CD4-positive, alpha-beta memory T cell (primary cell): ENCODE results near the gene CPB1. TPM values are rescaled to one million over a fixed set of nuclear protein-coding genes. Genes with fewer than 3 reads are reported as not detected.

Experiments used
- CTCF ChIA-PET: fragments of 350-600 bp; sonication (Branson Sonifier 250); formaldehyde crosslinking; loops from one replicate; lab custom pipeline; 2021; ENCODE audit warnings: inconsistent platforms; ENCODE audit not compliant: partially characterized antibody; lab: Charles Lee
- POLR2A ChIA-PET: fragments of 350-600 bp; sonication (Branson Sonifier 250); formaldehyde crosslinking; loops from one replicate; lab custom pipeline; 2021; ENCODE audit not compliant: partially characterized antibody; lab: Charles Lee
- DNase-seq, 5 donors: peaks; one replicate each; pipeline versions ENCODE4 v3.0.0 to v3.0.0-alpha.2; 2020 to 2022; ENCODE audit warnings: mixed read lengths in 1 of 5
- H3K27ac ChIP-seq: one replicate; pipeline ENCODE4 v1.7.0; 2013; ENCODE audit warnings: low read depth, low read length
- H3K27me3 ChIP-seq: 2 replicates; pipeline ENCODE4 v1.7.0; 2013; ENCODE audit warnings: mild to moderate bottlenecking, low read length, moderate library complexity; ENCODE audit not compliant: insufficient read depth
- H3K36me3 ChIP-seq: 2 replicates; pipeline ENCODE4 v1.7.0; 2013; ENCODE audit warnings: mild to moderate bottlenecking, low read length, moderate library complexity; ENCODE audit not compliant: insufficient read depth
- H3K4me1 ChIP-seq: 2 replicates; pipeline ENCODE4 v1.7.0; 2013; ENCODE audit warnings: mild to moderate bottlenecking, low read length, moderate library complexity; ENCODE audit not compliant: insufficient read depth
- H3K4me3 ChIP-seq, 2 donors: one replicate each; pipeline ENCODE4 v1.7.0; 2013; ENCODE audit warnings: low read length in 2 of 2, mild to moderate bottlenecking in 1 of 2
- H3K9me3 ChIP-seq, 2 donors: one replicate each; pipeline ENCODE4 v1.7.0; 2013; ENCODE audit warnings: low read length in 2 of 2, control low read depth in 1 of 2; ENCODE audit not compliant: control insufficient read depth in 1 of 2
- H3K27ac Mint-ChIP-seq, 7 donors: one replicate each; pipeline ENCODE4 v1.8.0; 2020 to 2021; ENCODE audit warnings: mixed read lengths in 7 of 7, mild to moderate bottlenecking in 6 of 7, inconsistent platforms in 3 of 7, moderate library complexity in 3 of 7
- H3K27me3 Mint-ChIP-seq, 2 donors: one replicate each; pipeline ENCODE4 v1.8.0; 2020 to 2021; ENCODE audit warnings: mixed read lengths in 2 of 2
- H3K36me3 Mint-ChIP-seq, 2 donors: one replicate each; pipeline ENCODE4 v1.8.0; 2020 to 2021; ENCODE audit warnings: mixed read lengths in 2 of 2, inconsistent platforms in 1 of 2, mild to moderate bottlenecking in 1 of 2
- H3K4me1 Mint-ChIP-seq, 4 donors: one replicate each; pipeline ENCODE4 v1.8.0; 2020 to 2021; ENCODE audit warnings: mixed read lengths in 4 of 4, mild to moderate bottlenecking in 1 of 4
- H3K4me3 Mint-ChIP-seq, 8 donors: one replicate each; pipeline ENCODE4 v1.8.0; 2020 to 2021; ENCODE audit warnings: mixed read lengths in 8 of 8, mild to moderate bottlenecking in 7 of 8, moderate library complexity in 6 of 8, inconsistent platforms in 3 of 8
- H3K9me3 Mint-ChIP-seq, 8 donors: one replicate each; pipeline ENCODE4 v1.8.0; 2020 to 2021; ENCODE audit warnings: mixed read lengths in 8 of 8, mild to moderate bottlenecking in 5 of 8, inconsistent platforms in 3 of 8, moderate library complexity in 1 of 8
- intact Hi-C: fragments of 100-400 bp; cut with micrococcal nuclease; formaldehyde crosslinking; loops from one replicate; pipeline ENCODE4 v1.15.1; 2023
- polyA plus RNA-seq, 2 donors: library from polyadenylated mRNA; unstranded; fragments of 300-500 nt; fragmentation: Illumina TruSeq; gene quantifications; one replicate each; pipeline ENCODE4 v1.2.3, GENCODE V29; 2021
- total RNA-seq, 2 experiments: library from RNA; stranded (reverse); gene quantifications; one replicate each; pipeline ENCODE4 v1.2.3, GENCODE V29; 2021

The CPB1 gene
- total and polyA plus RNA-seq, 4 experiments from 2014 or later: not detected

DNA sequence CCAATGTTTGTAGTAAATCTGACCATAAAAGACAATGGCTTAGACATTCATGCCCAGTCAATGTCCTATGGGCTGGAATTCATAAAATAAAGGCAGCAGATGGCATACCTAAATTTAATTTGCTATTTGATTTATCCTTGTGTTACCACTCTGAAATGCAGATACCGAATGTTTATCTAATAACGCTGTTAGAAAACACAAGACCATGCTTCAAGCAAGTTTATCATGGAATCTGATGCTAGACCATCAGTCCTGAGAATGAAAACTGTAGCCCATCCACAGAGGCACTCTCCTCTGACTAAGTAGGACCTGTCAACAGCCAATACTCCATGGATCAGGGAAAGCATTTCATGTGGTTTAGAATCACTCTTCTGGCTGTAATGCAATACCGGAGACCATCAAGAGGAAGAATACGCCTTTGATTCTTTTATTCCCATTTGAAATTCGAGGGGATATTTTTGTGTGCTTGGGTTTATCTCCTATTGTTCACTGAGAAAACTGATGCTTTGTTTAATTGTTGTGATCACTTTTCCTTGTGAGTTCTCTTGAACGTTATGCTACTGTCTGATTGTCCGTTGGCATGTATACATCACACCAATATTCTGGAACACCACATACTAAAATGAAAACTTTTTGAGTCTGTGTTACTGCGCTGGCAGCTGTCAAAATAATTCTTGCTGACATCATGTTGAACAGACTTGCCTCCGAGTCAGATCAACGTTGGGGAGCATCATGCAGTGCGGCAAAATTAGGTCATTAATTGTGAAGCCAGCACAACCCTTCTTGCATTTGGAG lies 12.1 kb upstream of the CPB1 start:
- intact Hi-C loops: no loop called here
- no peaks in the 10 kb centered on the region for H3K9me3 ChIP-seq
- no peak for DNase-seq
- H3K4me3 Mint-ChIP-seq: no peak overlapping the region
- H3K27ac ChIP-seq: no peak overlapping the region
- H3K9me3 Mint-ChIP-seq: peaks cover 0 to 1% (median 0%) of the 10 kb centered on the region in 8 donors
- H3K27me3 ChIP-seq: no peaks in the 10 kb centered on the region
- ChIA-PET CTCF (no interaction called here), POLR2A (no interaction called here)
- no peaks in the 10 kb centered on the region for H3K4me1 ChIP-seq
- H3K27me3 Mint-ChIP-seq: peaks cover 0 to 1% of the 10 kb centered on the region in 2 donors
- no peaks in the 10 kb centered on the region for H3K36me3 ChIP-seq
- H3K4me1 Mint-ChIP-seq: no peaks in the 10 kb centered on the region
- H3K4me3 ChIP-seq: no peak overlapping the region
- H3K36me3 Mint-ChIP-seq: no peaks in the 10 kb centered on the region
- no peak overlapping the region for H3K27ac Mint-ChIP-seq

DNA sequence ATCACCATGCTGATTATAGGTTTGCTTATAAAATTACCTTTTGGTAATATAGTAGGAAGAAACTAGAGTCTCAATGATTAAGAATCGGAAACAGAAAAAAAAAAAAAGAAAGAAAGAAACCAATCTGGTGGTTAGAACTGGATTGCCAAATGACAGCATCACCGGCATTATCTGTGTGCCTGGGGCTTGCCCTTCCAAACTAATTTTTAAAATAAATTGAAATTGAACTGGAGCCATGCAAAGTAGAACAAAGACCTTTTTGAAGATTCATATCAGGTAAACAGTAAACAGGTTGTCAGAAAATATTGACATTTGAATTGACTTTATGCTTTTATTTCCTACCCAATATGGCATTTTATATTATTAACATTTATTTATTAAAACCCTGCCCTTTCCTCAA lies 11.2 kb upstream of the CPB1 start:
- POLR2A ChIA-PET: no interaction called here
- no peaks in the 10 kb centered on the region for H3K9me3 ChIP-seq
- Mint-ChIP-seq H3K27ac (no peak overlapping the region), H3K36me3 (no peaks in the 10 kb centered on the region), H3K4me3 (peak overlapping the region in 1 of 8 donors; percentile 6), H3K27me3 (no peaks in the 10 kb centered on the region), H3K4me1 (no peaks in the 10 kb centered on the region), H3K9me3 (peaks cover 0 to 5% (median under 1%) of the 10 kb centered on the region in 8 donors)
- CTCF ChIA-PET: no interaction called here
- H3K4me1 ChIP-seq: no peaks in the 10 kb centered on the region
- H3K36me3 ChIP-seq: no peaks in the 10 kb centered on the region
- DNase-seq: no peak
- H3K4me3 ChIP-seq: no peak overlapping the region
- no peak overlapping the region for H3K27ac ChIP-seq
- H3K27me3 ChIP-seq: no peaks in the 10 kb centered on the region
- intact Hi-C loops: no loop called here

DNA sequence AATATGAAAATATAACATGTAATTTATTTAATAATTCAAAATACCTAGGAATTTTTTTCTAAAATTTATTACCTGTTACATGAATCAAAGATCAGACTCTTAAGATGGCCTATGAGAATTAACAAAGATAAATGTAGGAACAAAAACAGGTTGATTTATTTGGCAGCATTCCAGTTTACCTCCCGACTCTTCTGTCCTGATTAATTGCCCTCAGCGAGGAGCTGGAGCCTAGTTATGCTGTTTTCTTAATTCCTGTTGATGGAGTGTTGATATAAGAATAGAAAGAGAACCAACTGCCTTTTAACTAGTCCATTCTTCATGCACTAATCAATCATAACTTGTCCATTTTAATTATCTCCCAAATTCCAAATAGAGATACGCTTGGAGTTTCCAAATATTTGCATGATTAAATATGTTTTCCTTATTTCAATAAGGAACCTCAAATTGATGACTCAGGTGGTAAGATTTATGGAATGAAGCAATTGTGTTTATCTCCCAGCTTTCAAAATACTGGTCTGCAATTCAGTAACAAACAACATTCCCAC lies 10.6 kb upstream of the CPB1 start:
- ChIA-PET POLR2A (no interaction called here), CTCF (no interaction called here)
- DNase-seq: no peak
- H3K4me1 ChIP-seq: no peaks in the 10 kb centered on the region
- no peaks in the 10 kb centered on the region for H3K27me3 ChIP-seq
- Mint-ChIP-seq H3K4me3 (no peak overlapping the region), H3K36me3 (no peaks in the 10 kb centered on the region), H3K27me3 (no peaks in the 10 kb centered on the region), H3K4me1 (no peaks in the 10 kb centered on the region), H3K9me3 (peaks cover 0 to 6% (median 2%) of the 10 kb centered on the region in 8 donors), H3K27ac (no peak overlapping the region)
- no peak overlapping the region for H3K4me3 ChIP-seq
- intact Hi-C loops: no loop called here
- no peaks in the 10 kb centered on the region for H3K9me3 ChIP-seq
- no peaks in the 10 kb centered on the region for H3K36me3 ChIP-seq
- H3K27ac ChIP-seq: no peak overlapping the region

DNA sequence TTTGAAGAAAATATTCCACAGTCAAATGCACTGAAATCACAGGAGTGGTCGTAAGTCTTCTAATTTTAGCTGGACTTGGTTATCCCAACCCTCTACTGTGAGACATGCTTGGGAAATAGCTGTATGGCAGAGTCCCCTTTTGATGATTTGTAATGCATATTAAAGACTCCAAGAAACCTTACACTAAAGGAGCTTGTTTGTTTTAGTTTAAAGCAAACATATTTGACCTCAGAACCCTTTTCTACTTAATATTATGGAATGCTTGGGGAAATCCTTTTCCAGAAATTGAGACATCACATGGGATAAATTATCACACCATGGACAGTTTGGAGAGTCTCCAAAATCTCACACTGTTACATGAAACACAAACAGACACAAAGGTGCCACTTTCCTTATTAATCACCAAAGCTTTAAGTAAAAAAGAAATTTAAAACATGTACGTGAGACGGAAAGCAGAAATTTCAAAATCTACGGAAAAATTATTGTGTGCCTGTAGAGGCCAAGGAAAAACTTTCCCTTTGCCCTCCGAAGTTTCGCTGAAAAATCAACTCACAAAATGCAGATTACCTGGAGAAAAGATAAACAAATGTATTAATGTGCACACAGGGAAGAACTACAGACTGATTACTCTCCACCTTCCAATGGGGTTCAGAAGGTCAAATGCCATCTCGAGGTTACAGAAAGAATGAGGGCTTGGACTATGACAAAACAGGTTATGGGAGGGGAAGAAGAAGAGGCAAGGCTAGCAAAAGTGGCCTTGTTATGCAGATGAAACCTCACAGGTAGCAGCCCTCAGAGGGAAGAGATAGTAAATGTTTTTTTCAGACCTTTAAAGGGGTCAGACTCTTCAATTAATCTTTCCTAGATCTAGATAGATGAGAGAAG lies 7.0 kb upstream of the CPB1 start:
- POLR2A ChIA-PET: no interaction called here
- CTCF ChIA-PET: no interaction called here
- DNase-seq: no peak
- Mint-ChIP-seq H3K27me3 (peaks cover 4 to 6% of the 10 kb centered on the region in 2 donors), H3K27ac (no peak overlapping the region), H3K9me3 (peaks cover 4 to 11% (median 6%) of the 10 kb centered on the region in 8 donors), H3K36me3 (no peaks in the 10 kb centered on the region), H3K4me1 (no peaks in the 10 kb centered on the region), H3K4me3 (no peak overlapping the region)
- Histone ChIP-seq H3K36me3 (no peaks in the 10 kb centered on the region), H3K27me3 (no peaks in the 10 kb centered on the region), H3K27ac (no peak overlapping the region), H3K4me1 (no peaks in the 10 kb centered on the region), H3K4me3 (no peak overlapping the region), H3K9me3 (no peaks in the 10 kb centered on the region)
- intact Hi-C loops: no loop called here

DNA sequence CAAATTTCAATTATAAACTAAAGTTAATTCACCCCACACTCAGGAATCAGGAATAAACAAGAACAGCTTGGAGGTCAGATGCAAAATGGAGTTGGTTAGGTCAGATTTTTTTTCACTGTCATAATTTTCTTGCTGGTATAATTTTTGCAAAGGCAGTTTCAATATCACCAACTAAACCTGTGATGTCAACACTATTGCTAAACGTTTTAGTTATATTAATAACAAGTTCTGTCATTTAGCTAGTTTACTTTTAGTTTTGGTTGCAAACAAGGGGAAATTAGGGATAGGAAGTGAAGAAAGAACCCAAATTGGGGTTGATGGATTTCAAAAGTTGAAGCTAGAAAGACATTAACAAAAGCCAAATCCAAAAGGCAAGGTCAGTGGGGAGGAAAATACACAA lies 4.6 kb upstream of the CPB1 start:
- peaks cover 4 to 7% of the 10 kb centered on the region in 2 donors for H3K27me3 Mint-ChIP-seq
- peaks cover 4 to 11% (median 6%) of the 10 kb centered on the region in 8 donors for H3K9me3 Mint-ChIP-seq
- ChIA-PET POLR2A (no interaction called here), CTCF (no interaction called here)
- no peaks in the 10 kb centered on the region for H3K36me3 Mint-ChIP-seq
- Histone ChIP-seq H3K9me3 (no peaks in the 10 kb centered on the region), H3K36me3 (no peaks in the 10 kb centered on the region), H3K27me3 (no peaks in the 10 kb centered on the region), H3K4me3 (no peak overlapping the region), H3K4me1 (no peaks in the 10 kb centered on the region), H3K27ac (no peak overlapping the region)
- H3K4me3 Mint-ChIP-seq: no peak overlapping the region
- DNase-seq: no peak
- no peak overlapping the region for H3K27ac Mint-ChIP-seq
- intact Hi-C loops: no loop called here
- H3K4me1 Mint-ChIP-seq: no peaks in the 10 kb centered on the region

DNA sequence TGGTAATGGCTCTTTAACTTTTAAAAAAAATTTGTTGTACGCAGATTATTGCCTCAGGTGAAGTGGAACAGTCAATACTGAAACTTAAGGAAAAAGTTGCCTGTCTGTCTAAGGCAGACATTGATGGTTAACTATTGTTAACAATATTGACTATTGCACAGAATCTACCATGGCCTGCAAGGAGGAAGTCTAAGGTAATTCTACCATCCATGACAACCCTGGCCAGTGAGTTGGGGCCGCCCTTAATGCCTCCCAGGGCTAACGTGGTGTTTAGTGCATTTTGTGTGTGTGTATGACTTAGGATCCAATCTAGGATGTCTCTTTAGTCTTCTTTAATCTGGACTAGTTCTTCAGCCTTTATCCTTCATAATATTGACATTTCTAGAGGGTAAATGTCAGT lies 2.1 kb upstream of the CPB1 start:
- no peaks in the 10 kb centered on the region for H3K9me3 ChIP-seq
- H3K4me1 ChIP-seq: no peaks in the 10 kb centered on the region
- intact Hi-C loops: no loop called here
- no peak for DNase-seq
- Mint-ChIP-seq H3K27me3 (peaks cover 6 to 7% of the 10 kb centered on the region in 2 donors), H3K4me3 (no peak overlapping the region), H3K27ac (no peak overlapping the region), H3K9me3 (peaks cover 4 to 11% (median 6%) of the 10 kb centered on the region in 8 donors), H3K4me1 (no peaks in the 10 kb centered on the region), H3K36me3 (no peaks in the 10 kb centered on the region)
- POLR2A ChIA-PET: no interaction called here
- H3K27ac ChIP-seq: no peak overlapping the region
- no peaks in the 10 kb centered on the region for H3K27me3 ChIP-seq
- CTCF ChIA-PET: no interaction called here
- H3K36me3 ChIP-seq: no peaks in the 10 kb centered on the region
- no peak overlapping the region for H3K4me3 ChIP-seq

DNA sequence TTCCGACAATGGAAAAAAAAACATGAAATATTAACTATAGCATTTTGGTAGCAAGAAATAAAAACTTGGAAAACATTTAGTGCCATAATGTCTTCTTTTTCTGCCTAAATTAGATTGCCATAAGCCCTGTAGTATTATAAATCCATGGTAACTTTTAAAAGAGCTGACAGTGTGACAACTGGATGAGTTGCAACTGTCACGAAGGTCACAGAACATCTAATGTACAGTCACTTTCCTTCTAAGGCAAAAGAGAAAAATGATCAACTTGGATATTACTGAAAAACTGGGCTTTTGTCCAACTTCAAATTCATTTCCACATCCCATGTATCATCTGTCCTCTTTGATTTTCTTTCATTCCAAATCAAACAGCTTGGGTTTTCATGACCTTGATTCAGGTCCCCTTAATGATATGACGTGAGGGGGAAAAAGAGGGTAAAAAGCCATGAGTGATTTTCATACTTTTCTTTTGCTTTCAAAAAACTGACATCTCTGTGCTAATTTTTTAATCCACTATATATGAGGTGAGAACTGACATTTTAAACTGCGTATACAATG lies 602 bp downstream of the CPB1 start:
- H3K27ac Mint-ChIP-seq: no peak overlapping the region
- no peak for DNase-seq
- H3K36me3 Mint-ChIP-seq: no peaks in the 10 kb centered on the region
- H3K36me3 ChIP-seq: no peaks in the 10 kb centered on the region
- intact Hi-C loops: no loop called here
- H3K27me3 ChIP-seq: no peaks in the 10 kb centered on the region
- H3K27ac ChIP-seq: no peak overlapping the region
- CTCF ChIA-PET: no interaction called here
- H3K9me3 Mint-ChIP-seq: no peaks in the 10 kb centered on the region
- H3K4me3 Mint-ChIP-seq: no peak overlapping the region
- no peaks in the 10 kb centered on the region for H3K4me1 ChIP-seq
- POLR2A ChIA-PET: no interaction called here
- H3K4me1 Mint-ChIP-seq: no peaks in the 10 kb centered on the region
- H3K9me3 ChIP-seq: no peaks in the 10 kb centered on the region
- H3K4me3 ChIP-seq: no peak overlapping the region
- H3K27me3 Mint-ChIP-seq: peaks cover 6 to 7% of the 10 kb centered on the region in 2 donors
